Gastroesophageal sphincter (tissue), 4 donors: ENCODE measurements around the gene DYNLT2. TPM values are rescaled to one million over a fixed set of nuclear protein-coding genes. Genes with fewer than 3 reads are reported as not detected.
"Not testable (repeated sequence)": the region's sequence is repeated elsewhere in the genome, so short reads cannot be mapped to it uniquely, and the experiment has no call there.

Experiments
- ATAC-seq: fragments of 150-250 bp; one replicate; pipeline ENCODE4 v1.9.1; 2016; ENCODE audit warnings: mild to moderate bottlenecking, moderate library complexity
- H3K27ac ChIP-seq, 4 donors: fragments of 200-600 bp; sonication (generic) in 3 of 4; 1 replicate in 3 of 4; 2 replicates in 1 of 4; pipeline ENCODE4 v1.5.1; 2016 to 2019
- H3K27me3 ChIP-seq: fragments of 200-600 bp; sonication (generic); one replicate; pipeline ENCODE4 v1.5.1; 2019
- H3K36me3 ChIP-seq, 2 donors: fragments of 200-600 bp; sonication (generic); one replicate each; pipeline ENCODE4 v1.5.1; 2019; ENCODE audit warnings: control low read depth in 1 of 2
- H3K4me1 ChIP-seq, 3 donors: fragments of 200-600 bp; sonication (generic); 1 replicate in 2 of 3; 2 replicates in 1 of 3; pipeline ENCODE4 v1.5.1; 2016 to 2019; ENCODE audit warnings: control low read depth in 2 of 3
- H3K4me3 ChIP-seq, 2 donors: fragments of 200-600 bp; sonication (generic); one replicate each; pipeline ENCODE4 v1.5.1; 2019; ENCODE audit warnings: mild to moderate bottlenecking in 1 of 2, moderate library complexity in 1 of 2
- H3K9me3 ChIP-seq, 3 donors: fragments of 200-600 bp; sonication (generic); one replicate each; pipeline ENCODE4 v1.5.1; 2017 to 2019; ENCODE audit warnings: control low read depth in 2 of 3
- CTCF ChIP-seq, 4 experiments: fragments of 200-600 bp in 2 of 4; fragments of 450-650 bp in 2 of 4; sonication (generic) in 1 of 4; IDR thresholded peaks; one replicate each; pipeline ENCODE4 v1.5.1; 2017 to 2019; ENCODE audit warnings: antibody characterized with exemption in 4 of 4, mild to moderate bottlenecking in 2 of 4, moderate library complexity in 2 of 4
- EP300 ChIP-seq: sonication (generic); formaldehyde crosslinking; IDR thresholded peaks from one replicate; pipeline ENCODE4 v1.6.1; 2017; ENCODE audit warnings: antibody characterized with exemption, mild to moderate bottlenecking
- POLR2A ChIP-seq, 2 donors: fragments of 450-650 bp; IDR thresholded peaks; one replicate each; pipeline ENCODE4 v1.6.1; 2017; ENCODE audit warnings: antibody characterized with exemption in 2 of 2, mild to moderate bottlenecking in 2 of 2, moderate library complexity in 1 of 2
- POLR2AphosphoS5 ChIP-seq: sonication (generic); formaldehyde crosslinking; IDR thresholded peaks from one replicate; pipeline ENCODE4 v1.6.1; 2017; ENCODE audit warnings: antibody characterized with exemption
- WGBS, 2 donors: methylation state at CpG; one replicate each; pipeline ENCODE4 v1.1.5; 2018; ENCODE audit warnings: low coverage in 1 of 2; 5-methylcytosine and 5-hydroxymethylcytosine counted together
- total RNA-seq, 4 donors: library from RNA; depleted of rRNA; stranded (reverse); fragments of >200 nt; gene quantifications; one replicate each; pipeline ENCODE4 v1.1.0, GENCODE V29; 2016

The DYNLT2 gene
- total RNA-seq, 4 donors from 2014 or later: 0.74 to 3.1 (median 1.4) TPM

GRCh38 chr6:169774347-169774746 is 23.0 kb upstream of the DYNLT2 start:
- Histone ChIP-seq H3K9me3 (no peaks in the 10 kb centered on the region), H3K27ac (no peak overlapping the region), H3K4me3 (no peak overlapping the region), H3K27me3 (no peaks in the 10 kb centered on the region), H3K4me1 (no peaks in the 10 kb centered on the region), H3K36me3 (peaks cover 0 to 94% of the 10 kb centered on the region in 2 donors)
- TF ChIP-seq EP300 (no peak), CTCF (IDR thresholded peaks at IDR 0.05) (no peak)
- ATAC-seq: no peak
- WGBS, 2 donors: 83 to 100% methylated on average over 2 to 4 of the region's 9 CpGs

GRCh38 chr6:169766921-169767736 is 15.8 kb upstream of the DYNLT2 start:
- no peaks in the 10 kb centered on the region for H3K9me3 ChIP-seq
- 86 to 96% methylated on average over 8 to 12 of the region's 13 CpGs for WGBS, 2 donors
- no peak for TF ChIP-seq EP300
- TF ChIP-seq POLR2A (IDR thresholded peaks at IDR 0.05): no peak
- no peak for TF ChIP-seq CTCF (IDR thresholded peaks at IDR 0.05)
- TF ChIP-seq POLR2AphosphoS5: no peak
- H3K27ac ChIP-seq: no peak overlapping the region
- H3K27me3 ChIP-seq: no peaks in the 10 kb centered on the region
- peaks cover 0 to 97% of the 10 kb centered on the region in 2 donors for H3K36me3 ChIP-seq
- no peak overlapping the region for H3K4me3 ChIP-seq
- no peaks in the 10 kb centered on the region for H3K4me1 ChIP-seq
- ATAC-seq: no peak

GRCh38 chr6:169766232-169766631 is 14.9 kb upstream of the DYNLT2 start:
- Histone ChIP-seq H3K27ac (peak overlapping the region in 1 of 4 donors; percentile 3), H3K4me1 (no peaks in the 10 kb centered on the region), H3K27me3 (no peaks in the 10 kb centered on the region), H3K4me3 (no peak overlapping the region), H3K36me3 (peaks cover 0 to 97% of the 10 kb centered on the region in 2 donors), H3K9me3 (no peaks in the 10 kb centered on the region)
- ATAC-seq: no peak
- no peak for TF ChIP-seq EP300
- TF ChIP-seq CTCF (IDR thresholded peaks at IDR 0.05): no peak
- no peak for TF ChIP-seq POLR2AphosphoS5
- 53 to 55% methylated on average over 4 to 5 of the region's 5 CpGs for WGBS, 2 donors

GRCh38 chr6:169765789-169766188 is 14.4 kb upstream of the DYNLT2 start:
- H3K4me1 ChIP-seq, H3K4me3 ChIP-seq, ATAC-seq, H3K9me3 ChIP-seq, H3K27me3 ChIP-seq: not testable (repeated sequence)
- 76 to 83% methylated on average over 4 to 5 of the region's 10 CpGs for WGBS, 2 donors
- H3K36me3 ChIP-seq: peaks cover 0 to 99% of the 10 kb centered on the region in 2 donors
- H3K27ac ChIP-seq: peak overlapping the region in 1 of 4 donors; percentile 3

GRCh38 chr6:169763881-169764280 is 12.5 kb upstream of the DYNLT2 start:
- H3K36me3 ChIP-seq: peaks cover 0 to 99% of the 10 kb centered on the region in 2 donors
- H3K9me3 ChIP-seq: no peaks in the 10 kb centered on the region
- H3K4me3 ChIP-seq: no peak overlapping the region
- H3K27me3 ChIP-seq: no peaks in the 10 kb centered on the region
- WGBS, 2 donors: 68 to 76% methylated on average over 6 to 10 of the region's 10 CpGs
- no peak for TF ChIP-seq POLR2AphosphoS5
- no peak for TF ChIP-seq POLR2A (IDR thresholded peaks at IDR 0.05)
- TF ChIP-seq EP300: no peak
- TF ChIP-seq CTCF (IDR thresholded peaks at IDR 0.05): no peak
- no peak overlapping the region for H3K27ac ChIP-seq
- ATAC-seq: no peak
- no peaks in the 10 kb centered on the region for H3K4me1 ChIP-seq
